ENCODE data around the gene ZMAT5. TPM values are rescaled to one million over a fixed set of nuclear protein-coding genes. Genes with fewer than 3 reads are reported as not detected.
A peak's percentile ranks its signal among the peaks of the same experiment; 100 is the strongest.

The ZMAT5 gene
- total and polyA plus RNA-seq, 2 of the 13 experiments (the other 11 are each of a cell fraction or from before 2014, with no cell fraction given): 20.7 to 27.8 TPM

DNA sequence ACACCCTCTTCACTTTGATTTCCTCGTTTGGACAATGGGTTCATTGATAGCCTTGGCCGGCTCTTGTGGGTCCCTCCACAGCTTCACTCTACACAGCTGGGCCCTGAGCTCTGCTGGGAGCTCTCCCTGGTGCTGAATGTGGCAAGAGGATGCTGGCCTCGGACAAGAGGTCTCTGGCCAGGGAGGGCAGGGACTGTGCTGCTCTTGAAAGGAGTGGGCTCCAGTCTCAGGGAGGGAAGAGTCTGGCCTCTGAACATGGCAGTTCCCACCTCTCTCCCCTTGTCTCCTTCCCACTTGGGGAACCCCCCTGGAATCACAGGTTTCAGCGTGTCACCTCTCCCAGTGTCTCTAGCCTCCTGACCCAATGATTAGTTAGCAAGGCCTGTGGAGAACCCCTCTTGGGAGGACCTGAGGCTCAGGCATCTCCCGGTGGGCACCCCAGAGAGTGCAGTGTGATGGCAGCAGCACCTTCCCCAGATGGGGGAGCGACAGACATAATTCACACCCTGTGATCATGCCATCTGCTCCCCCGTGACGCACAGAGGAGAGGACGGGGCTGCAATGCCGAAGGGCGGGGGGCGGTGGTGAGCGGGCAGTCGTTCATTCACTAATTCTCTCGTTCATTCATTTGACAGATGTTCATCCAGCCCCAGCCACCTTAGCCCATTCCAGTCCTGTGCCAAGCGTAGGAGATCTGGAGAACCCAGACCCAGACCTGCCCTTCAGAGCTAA is 49.8 kb downstream of the ZMAT5 start (continued):
- TF ChIP-seq, protein P1, sequence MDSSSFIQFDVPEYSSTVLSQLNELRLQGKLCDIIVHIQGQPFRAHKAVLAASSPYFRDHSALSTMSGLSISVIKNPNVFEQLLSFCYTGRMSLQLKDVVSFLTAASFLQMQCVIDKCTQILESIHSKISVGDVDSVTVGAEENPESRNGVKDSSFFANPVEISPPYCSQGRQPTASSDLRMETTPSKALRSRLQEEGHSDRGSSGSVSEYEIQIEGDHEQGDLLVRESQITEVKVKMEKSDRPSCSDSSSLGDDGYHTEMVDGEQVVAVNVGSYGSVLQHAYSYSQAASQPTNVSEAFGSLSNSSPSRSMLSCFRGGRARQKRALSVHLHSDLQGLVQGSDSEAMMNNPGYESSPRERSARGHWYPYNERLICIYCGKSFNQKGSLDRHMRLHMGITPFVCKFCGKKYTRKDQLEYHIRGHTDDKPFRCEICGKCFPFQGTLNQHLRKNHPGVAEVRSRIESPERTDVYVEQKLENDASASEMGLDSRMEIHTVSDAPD (CRISPR knock-in tag; IDR thresholded peaks at IDR 0.05): no peak
- TF ChIP-seq PRPF4 (IDR thresholded peaks at IDR 0.05; ENCODE audit: low read depth, low read length, poor library complexity, severe bottlenecking) (no peak), ZNF205 (CRISPR knock-in tag; IDR thresholded peaks at IDR 0.05) (peak; percentile 93), POGK (CRISPR knock-in tag; conservative IDR thresholded peaks at IDR 0.05) (peak; percentile 87), ZMAT5 (CRISPR knock-in tag; IDR thresholded peaks at IDR 0.05; ENCODE audit: borderline replicate concordance, low read depth) (no peak), ZNF543 (CRISPR knock-in tag; IDR thresholded peaks at IDR 0.05) (peak; percentile 67; the same call in 1 of the 2 replicates), MBD4 (IDR thresholded peaks at IDR 0.05; ENCODE audit: borderline replicate concordance, low read length) (no peak), HDAC6 (IDR thresholded peaks at IDR 0.05; ENCODE audit: low read depth, low read length) (no peak), IRF2 (CRISPR knock-in tag; IDR thresholded peaks at IDR 0.05) (peak; percentile 81), ZNF234 (CRISPR knock-in tag; conservative IDR thresholded peaks at IDR 0.05) (no peak), ZBTB42 (CRISPR knock-in tag; IDR thresholded peaks at IDR 0.05) (no peak), RFX1 (IDR thresholded peaks at IDR 0.05) (no peak), PHF5A (CRISPR knock-in tag; IDR thresholded peaks at IDR 0.05; ENCODE audit: low read depth, unreplicated experiment) (no peak), TRIM24 (CRISPR knock-in tag; IDR thresholded peaks at IDR 0.05) (no peak), ZNF281 (CRISPR knock-in tag; IDR thresholded peaks at IDR 0.05; ENCODE audit: borderline replicate concordance) (peak; percentile 73; the same call in 1 of the 2 replicates), POLR2A (IDR thresholded peaks at IDR 0.05; ENCODE audit: insufficient read depth in 1 of 2, low read depth in 2 of 2, low read length in 2 of 2) (no peak), ZNF10 (CRISPR knock-in tag; IDR thresholded peaks at IDR 0.05; ENCODE audit: borderline replicate concordance, low read depth) (no peak), ZNF460 (CRISPR knock-in tag; IDR thresholded peaks at IDR 0.05; ENCODE audit: borderline replicate concordance) (no peak)
- TF ChIP-seq, protein P2, sequence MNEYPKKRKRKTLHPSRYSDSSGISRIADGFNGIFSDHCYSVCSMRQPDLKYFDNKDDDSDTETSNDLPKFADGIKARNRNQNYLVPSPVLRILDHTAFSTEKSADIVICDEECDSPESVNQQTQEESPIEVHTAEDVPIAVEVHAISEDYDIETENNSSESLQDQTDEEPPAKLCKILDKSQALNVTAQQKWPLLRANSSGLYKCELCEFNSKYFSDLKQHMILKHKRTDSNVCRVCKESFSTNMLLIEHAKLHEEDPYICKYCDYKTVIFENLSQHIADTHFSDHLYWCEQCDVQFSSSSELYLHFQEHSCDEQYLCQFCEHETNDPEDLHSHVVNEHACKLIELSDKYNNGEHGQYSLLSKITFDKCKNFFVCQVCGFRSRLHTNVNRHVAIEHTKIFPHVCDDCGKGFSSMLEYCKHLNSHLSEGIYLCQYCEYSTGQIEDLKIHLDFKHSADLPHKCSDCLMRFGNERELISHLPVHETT (CRISPR knock-in tag; conservative IDR thresholded peaks at IDR 0.05): peak; percentile 82
- TF ChIP-seq, protein P3, sequence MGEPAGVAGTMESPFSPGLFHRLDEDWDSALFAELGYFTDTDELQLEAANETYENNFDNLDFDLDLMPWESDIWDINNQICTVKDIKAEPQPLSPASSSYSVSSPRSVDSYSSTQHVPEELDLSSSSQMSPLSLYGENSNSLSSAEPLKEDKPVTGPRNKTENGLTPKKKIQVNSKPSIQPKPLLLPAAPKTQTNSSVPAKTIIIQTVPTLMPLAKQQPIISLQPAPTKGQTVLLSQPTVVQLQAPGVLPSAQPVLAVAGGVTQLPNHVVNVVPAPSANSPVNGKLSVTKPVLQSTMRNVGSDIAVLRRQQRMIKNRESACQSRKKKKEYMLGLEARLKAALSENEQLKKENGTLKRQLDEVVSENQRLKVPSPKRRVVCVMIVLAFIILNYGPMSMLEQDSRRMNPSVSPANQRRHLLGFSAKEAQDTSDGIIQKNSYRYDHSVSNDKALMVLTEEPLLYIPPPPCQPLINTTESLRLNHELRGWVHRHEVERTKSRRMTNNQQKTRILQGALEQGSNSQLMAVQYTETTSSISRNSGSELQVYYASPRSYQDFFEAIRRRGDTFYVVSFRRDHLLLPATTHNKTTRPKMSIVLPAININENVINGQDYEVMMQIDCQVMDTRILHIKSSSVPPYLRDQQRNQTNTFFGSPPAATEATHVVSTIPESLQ (CRISPR knock-in tag; conservative IDR thresholded peaks at IDR 0.05): peak; percentile 93; the same call in 1 of the 2 replicates
